Suprapubic skin (tissue), 4 donors: ENCODE measurements around the gene PELI2. TPM values are rescaled to one million over a fixed set of nuclear protein-coding genes. Genes with fewer than 3 reads are reported as not detected.
A peak's percentile ranks its signal among the peaks of the same experiment; 100 is the strongest.

Source experiments
- DNase-seq, 2 donors: peaks; one replicate each; pipeline ENCODE4 v3.0.0-alpha.2; 2019; ENCODE audit warnings: low spot score in 2 of 2
- H3K27ac ChIP-seq: fragments of 200-600 bp; sonication (generic); one replicate; pipeline ENCODE4 v1.5.1; 2019
- H3K27me3 ChIP-seq: fragments of 200-600 bp; sonication (generic); one replicate; pipeline ENCODE4 v1.5.1; 2019
- H3K36me3 ChIP-seq: fragments of 200-600 bp; sonication (generic); one replicate; pipeline ENCODE4 v1.5.1; 2019
- H3K4me1 ChIP-seq: fragments of 200-600 bp; sonication (generic); one replicate; pipeline ENCODE4 v1.5.1; 2019
- H3K4me3 ChIP-seq: fragments of 200-600 bp; sonication (generic); one replicate; pipeline ENCODE4 v1.5.1; 2019; ENCODE audit warnings: mild to moderate bottlenecking
- H3K9me3 ChIP-seq: fragments of 200-600 bp; sonication (generic); one replicate; pipeline ENCODE4 v1.5.1; 2019
- EP300 ChIP-seq: sonication (generic); formaldehyde crosslinking; IDR thresholded peaks from one replicate; pipeline ENCODE4 v1.6.1; 2017; ENCODE audit warnings: antibody characterized with exemption
- POLR2A ChIP-seq, 2 donors: fragments of 450-650 bp; IDR thresholded peaks; one replicate each; pipeline ENCODE4 v1.6.1; 2017; ENCODE audit warnings: antibody characterized with exemption in 2 of 2, mild to moderate bottlenecking in 2 of 2, moderate library complexity in 2 of 2
- POLR2AphosphoS5 ChIP-seq, 3 donors: sonication (generic); formaldehyde crosslinking; IDR thresholded peaks; one replicate each; pipeline ENCODE4 v1.6.1; 2017; ENCODE audit warnings: antibody characterized with exemption in 3 of 3
- WGBS: methylation state at CpG from one replicate; pipeline ENCODE4 v1.1.5; 2018; 5-methylcytosine and 5-hydroxymethylcytosine counted together
- total RNA-seq, 4 donors: library from RNA; depleted of rRNA; stranded (reverse); fragments of >200 nt; gene quantifications; one replicate each; pipeline ENCODE4 v1.1.0, GENCODE V29; 2016
- TF ChIP-seq, protein P1 (sequence below), 2 donors: fragments of 200-600 bp in 1 of 2; fragments of 450-650 bp in 1 of 2; sonication (generic) in 1 of 2; IDR thresholded peaks; one replicate each; pipeline ENCODE4 v1.5.1; 2016 to 2019; ENCODE audit warnings: antibody characterized with exemption in 2 of 2, mild to moderate bottlenecking in 1 of 2, moderate library complexity in 1 of 2

PELI2 gene
- total RNA-seq, 4 donors from 2014 or later, result 6.9 to 19.4 (median 12.6) TPM

DNA sequence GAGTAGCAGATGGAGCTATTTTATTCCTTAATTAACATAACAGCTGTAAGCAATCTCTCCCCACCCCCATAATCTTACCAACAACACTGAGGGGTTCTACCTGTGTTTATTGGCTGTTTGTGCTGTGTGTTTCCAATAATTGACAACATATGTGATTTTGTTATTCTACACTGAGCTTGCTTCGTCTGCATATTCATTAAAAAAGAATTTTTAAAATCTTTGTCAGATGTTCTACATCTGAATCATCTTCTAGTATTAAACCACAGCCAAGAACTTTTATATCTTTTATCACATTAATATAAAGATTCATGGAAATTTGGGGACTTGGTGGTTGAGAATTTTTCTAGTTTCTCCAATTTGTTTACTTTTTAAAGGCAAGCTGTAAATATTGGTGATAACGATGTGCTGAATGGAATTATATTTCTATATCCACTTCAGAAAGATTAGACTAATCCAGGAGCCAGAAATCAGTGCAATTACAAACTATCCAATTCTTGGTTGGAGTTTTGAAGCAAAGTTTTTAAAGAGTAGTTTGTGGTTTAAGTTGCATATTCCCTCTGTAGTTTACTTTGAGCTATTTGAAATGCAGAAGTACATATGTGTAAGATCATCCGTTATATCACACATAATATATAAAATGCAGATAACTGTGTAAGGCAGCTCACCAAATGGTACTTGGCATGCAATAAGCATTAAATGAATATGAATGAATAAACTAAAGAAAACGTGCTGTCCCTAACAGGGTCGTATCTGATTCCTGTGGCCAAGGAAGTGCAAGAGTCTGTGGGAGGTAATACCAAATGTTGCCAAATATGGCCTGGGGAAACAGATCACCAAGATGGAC is 206.9 kb downstream of the PELI2 start:
- H3K27ac ChIP-seq, result no peak overlapping the region
- H3K4me1 ChIP-seq, result no peaks in the 10 kb centered on the region
- H3K9me3 ChIP-seq, result no peaks in the 10 kb centered on the region
- no peak for TF ChIP-seq POLR2A (IDR thresholded peaks at IDR 0.05)
- TF ChIP-seq POLR2AphosphoS5 (IDR thresholded peaks at IDR 0.05), result no peak
- no peak for TF ChIP-seq EP300
- TF ChIP-seq, protein P1, sequence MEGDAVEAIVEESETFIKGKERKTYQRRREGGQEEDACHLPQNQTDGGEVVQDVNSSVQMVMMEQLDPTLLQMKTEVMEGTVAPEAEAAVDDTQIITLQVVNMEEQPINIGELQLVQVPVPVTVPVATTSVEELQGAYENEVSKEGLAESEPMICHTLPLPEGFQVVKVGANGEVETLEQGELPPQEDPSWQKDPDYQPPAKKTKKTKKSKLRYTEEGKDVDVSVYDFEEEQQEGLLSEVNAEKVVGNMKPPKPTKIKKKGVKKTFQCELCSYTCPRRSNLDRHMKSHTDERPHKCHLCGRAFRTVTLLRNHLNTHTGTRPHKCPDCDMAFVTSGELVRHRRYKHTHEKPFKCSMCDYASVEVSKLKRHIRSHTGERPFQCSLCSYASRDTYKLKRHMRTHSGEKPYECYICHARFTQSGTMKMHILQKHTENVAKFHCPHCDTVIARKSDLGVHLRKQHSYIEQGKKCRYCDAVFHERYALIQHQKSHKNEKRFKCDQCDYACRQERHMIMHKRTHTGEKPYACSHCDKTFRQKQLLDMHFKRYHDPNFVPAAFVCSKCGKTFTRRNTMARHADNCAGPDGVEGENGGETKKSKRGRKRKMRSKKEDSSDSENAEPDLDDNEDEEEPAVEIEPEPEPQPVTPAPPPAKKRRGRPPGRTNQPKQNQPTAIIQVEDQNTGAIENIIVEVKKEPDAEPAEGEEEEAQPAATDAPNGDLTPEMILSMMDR (IDR thresholded peaks at IDR 0.05), result no peak
- no peaks in the 10 kb centered on the region for H3K27me3 ChIP-seq
- H3K36me3 ChIP-seq, result no peaks in the 10 kb centered on the region
- 69% methylated on average over 5 of the region's 5 CpGs for WGBS
- no peak overlapping the region for H3K4me3 ChIP-seq
- no peak for DNase-seq

GRCh38 chr14:56328021-56328420 is 209.8 kb downstream of the PELI2 start:
- Histone ChIP-seq H3K27me3 (no peaks in the 10 kb centered on the region), H3K9me3 (no peaks in the 10 kb centered on the region), H3K27ac (no peak overlapping the region), H3K4me1 (no peaks in the 10 kb centered on the region), H3K36me3 (no peaks in the 10 kb centered on the region), H3K4me3 (no peak overlapping the region)
- no peak for DNase-seq
- TF ChIP-seq EP300 (no peak), POLR2A (IDR thresholded peaks at IDR 0.05) (no peak)
- 61% methylated on average over 3 of the region's 3 CpGs for WGBS

GRCh38 chr14:56331592-56332216 is 213.5 kb downstream of the PELI2 start:
- H3K36me3 ChIP-seq, result no peaks in the 10 kb centered on the region
- H3K27me3 ChIP-seq, result no peaks in the 10 kb centered on the region
- DNase-seq, result no peak
- no peak overlapping the region for H3K4me3 ChIP-seq
- H3K9me3 ChIP-seq, result no peaks in the 10 kb centered on the region
- H3K4me1 ChIP-seq, result peaks cover 10% of the 10 kb centered on the region
- H3K27ac ChIP-seq, result no peak overlapping the region
- TF ChIP-seq POLR2AphosphoS5 (IDR thresholded peaks at IDR 0.05), result no peak
- TF ChIP-seq, protein P1 (IDR thresholded peaks at IDR 0.05), result no peak
- TF ChIP-seq POLR2A (IDR thresholded peaks at IDR 0.05), result no peak
- TF ChIP-seq EP300, result no peak
- whole genome bisulfite sequencing, result 57% methylated on average over 7 of the region's 7 CpGs

- H3K27me3 ChIP-seq, result no peaks in the 10 kb centered on the region
- H3K36me3 ChIP-seq, result no peaks in the 10 kb centered on the region
- TF ChIP-seq, protein P1 (IDR thresholded peaks at IDR 0.05), result no peak
- no peak overlapping the region for H3K4me3 ChIP-seq
- H3K9me3 ChIP-seq, result no peaks in the 10 kb centered on the region
- H3K27ac ChIP-seq, result peak overlapping the region; percentile 27
- peaks cover 10% of the 10 kb centered on the region for H3K4me1 ChIP-seq
- 79% methylated on average over 9 of the region's 9 CpGs for WGBS
- no peak for DNase-seq
Observed at GRCh38 chr14:56333359-56334292, 215.4 kb downstream of the PELI2 start.

DNA sequence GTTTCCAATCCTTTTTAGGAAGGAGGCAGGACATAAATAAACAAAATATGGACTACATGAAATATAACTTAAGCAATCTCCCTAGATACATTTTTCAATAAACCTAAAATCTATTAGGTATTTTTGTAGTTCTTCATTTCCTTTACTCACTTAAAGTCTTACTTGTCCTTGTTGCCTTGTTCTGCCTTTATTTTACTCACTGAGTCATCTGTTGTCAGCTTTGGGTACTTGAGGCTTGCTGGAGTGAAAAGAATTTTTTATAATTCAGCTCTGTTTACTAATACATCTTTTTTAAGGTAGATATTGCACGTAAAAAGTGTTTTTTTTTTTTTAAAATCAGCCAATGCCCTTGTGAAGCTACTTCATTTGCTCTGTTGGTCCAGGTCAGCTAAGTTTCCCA is 216.2 kb downstream of the PELI2 start:
- peaks cover 10% of the 10 kb centered on the region for H3K4me1 ChIP-seq
- no peaks in the 10 kb centered on the region for H3K27me3 ChIP-seq
- no peak overlapping the region for H3K27ac ChIP-seq
- DNase-seq, result no peak
- H3K9me3 ChIP-seq, result no peaks in the 10 kb centered on the region
- TF ChIP-seq POLR2AphosphoS5 (IDR thresholded peaks at IDR 0.05) (no peak), POLR2A (IDR thresholded peaks at IDR 0.05) (no peak), EP300 (no peak)
- TF ChIP-seq, protein P1 (IDR thresholded peaks at IDR 0.05), result no peak
- WGBS, result 83% methylated on average over 1 of the region's 1 CpG
- no peak overlapping the region for H3K4me3 ChIP-seq
- H3K36me3 ChIP-seq, result no peaks in the 10 kb centered on the region
